ENCODE data around the gene SLC38A4.

DNA sequence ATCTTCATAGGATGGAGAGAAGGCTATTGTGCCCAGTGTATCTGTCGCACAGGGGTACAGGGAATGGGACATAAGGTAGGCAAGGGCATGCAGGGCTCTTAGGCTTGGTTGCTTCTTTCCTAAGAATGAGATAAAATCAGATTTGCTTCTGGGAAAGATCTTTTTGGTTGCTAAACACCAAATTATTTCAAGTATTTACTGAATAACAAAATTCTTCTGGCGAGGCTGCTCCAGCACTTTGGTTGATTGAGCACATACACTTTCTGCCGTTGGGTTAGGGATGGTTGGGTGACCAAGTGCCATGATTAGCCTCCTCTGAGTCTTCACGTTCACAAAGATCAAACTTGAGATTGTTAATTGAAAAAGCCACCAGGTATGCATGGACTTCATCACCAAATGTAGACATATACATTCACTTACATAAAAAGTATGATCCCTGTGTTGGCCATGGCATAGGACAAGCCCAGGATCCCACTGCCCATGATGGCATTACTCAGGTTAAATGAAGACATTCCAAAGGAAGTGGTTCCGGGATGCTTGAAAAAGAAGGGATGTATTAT is 38.2 kb downstream of the SLC38A4 start:
- TF ChIP-seq, protein P1, sequence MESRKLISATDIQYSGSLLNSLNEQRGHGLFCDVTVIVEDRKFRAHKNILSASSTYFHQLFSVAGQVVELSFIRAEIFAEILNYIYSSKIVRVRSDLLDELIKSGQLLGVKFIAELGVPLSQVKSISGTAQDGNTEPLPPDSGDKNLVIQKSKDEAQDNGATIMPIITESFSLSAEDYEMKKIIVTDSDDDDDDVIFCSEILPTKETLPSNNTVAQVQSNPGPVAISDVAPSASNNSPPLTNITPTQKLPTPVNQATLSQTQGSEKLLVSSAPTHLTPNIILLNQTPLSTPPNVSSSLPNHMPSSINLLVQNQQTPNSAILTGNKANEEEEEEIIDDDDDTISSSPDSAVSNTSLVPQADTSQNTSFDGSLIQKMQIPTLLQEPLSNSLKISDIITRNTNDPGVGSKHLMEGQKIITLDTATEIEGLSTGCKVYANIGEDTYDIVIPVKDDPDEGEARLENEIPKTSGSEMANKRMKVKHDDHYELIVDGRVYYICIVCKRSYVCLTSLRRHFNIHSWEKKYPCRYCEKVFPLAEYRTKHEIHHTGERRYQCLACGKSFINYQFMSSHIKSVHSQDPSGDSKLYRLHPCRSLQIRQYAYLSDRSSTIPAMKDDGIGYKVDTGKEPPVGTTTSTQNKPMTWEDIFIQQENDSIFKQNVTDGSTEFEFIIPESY (IDR thresholded peaks at IDR 0.05; ENCODE audit: extremely low read depth, insufficient replicate concordance, low read length): no peak
- TF ChIP-seq, protein P2, sequence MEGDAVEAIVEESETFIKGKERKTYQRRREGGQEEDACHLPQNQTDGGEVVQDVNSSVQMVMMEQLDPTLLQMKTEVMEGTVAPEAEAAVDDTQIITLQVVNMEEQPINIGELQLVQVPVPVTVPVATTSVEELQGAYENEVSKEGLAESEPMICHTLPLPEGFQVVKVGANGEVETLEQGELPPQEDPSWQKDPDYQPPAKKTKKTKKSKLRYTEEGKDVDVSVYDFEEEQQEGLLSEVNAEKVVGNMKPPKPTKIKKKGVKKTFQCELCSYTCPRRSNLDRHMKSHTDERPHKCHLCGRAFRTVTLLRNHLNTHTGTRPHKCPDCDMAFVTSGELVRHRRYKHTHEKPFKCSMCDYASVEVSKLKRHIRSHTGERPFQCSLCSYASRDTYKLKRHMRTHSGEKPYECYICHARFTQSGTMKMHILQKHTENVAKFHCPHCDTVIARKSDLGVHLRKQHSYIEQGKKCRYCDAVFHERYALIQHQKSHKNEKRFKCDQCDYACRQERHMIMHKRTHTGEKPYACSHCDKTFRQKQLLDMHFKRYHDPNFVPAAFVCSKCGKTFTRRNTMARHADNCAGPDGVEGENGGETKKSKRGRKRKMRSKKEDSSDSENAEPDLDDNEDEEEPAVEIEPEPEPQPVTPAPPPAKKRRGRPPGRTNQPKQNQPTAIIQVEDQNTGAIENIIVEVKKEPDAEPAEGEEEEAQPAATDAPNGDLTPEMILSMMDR (IDR thresholded peaks at IDR 0.05 in 2 of 3, conservative IDR thresholded peaks at IDR 0.05 in 1 of 3; ENCODE audit: borderline replicate concordance in 1 of 3, insufficient read depth in 1 of 3, low read depth in 2 of 3, low read length in 2 of 3): no peak
- TF ChIP-seq YY1 (IDR thresholded peaks at IDR 0.05; ENCODE audit: extremely low read depth, insufficient replicate concordance, low read depth, low read length): no peak
- TF ChIP-seq, protein P3, sequence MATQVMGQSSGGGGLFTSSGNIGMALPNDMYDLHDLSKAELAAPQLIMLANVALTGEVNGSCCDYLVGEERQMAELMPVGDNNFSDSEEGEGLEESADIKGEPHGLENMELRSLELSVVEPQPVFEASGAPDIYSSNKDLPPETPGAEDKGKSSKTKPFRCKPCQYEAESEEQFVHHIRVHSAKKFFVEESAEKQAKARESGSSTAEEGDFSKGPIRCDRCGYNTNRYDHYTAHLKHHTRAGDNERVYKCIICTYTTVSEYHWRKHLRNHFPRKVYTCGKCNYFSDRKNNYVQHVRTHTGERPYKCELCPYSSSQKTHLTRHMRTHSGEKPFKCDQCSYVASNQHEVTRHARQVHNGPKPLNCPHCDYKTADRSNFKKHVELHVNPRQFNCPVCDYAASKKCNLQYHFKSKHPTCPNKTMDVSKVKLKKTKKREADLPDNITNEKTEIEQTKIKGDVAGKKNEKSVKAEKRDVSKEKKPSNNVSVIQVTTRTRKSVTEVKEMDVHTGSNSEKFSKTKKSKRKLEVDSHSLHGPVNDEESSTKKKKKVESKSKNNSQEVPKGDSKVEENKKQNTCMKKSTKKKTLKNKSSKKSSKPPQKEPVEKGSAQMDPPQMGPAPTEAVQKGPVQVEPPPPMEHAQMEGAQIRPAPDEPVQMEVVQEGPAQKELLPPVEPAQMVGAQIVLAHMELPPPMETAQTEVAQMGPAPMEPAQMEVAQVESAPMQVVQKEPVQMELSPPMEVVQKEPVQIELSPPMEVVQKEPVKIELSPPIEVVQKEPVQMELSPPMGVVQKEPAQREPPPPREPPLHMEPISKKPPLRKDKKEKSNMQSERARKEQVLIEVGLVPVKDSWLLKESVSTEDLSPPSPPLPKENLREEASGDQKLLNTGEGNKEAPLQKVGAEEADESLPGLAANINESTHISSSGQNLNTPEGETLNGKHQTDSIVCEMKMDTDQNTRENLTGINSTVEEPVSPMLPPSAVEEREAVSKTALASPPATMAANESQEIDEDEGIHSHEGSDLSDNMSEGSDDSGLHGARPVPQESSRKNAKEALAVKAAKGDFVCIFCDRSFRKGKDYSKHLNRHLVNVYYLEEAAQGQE (IDR thresholded peaks at IDR 0.05; ENCODE audit: low read depth): no peak
- no peak for TF ChIP-seq EGR1 (IDR thresholded peaks at IDR 0.05; ENCODE audit: low read depth)

Measured in HCT116 (cell line).